Ishikawa (cell line): ENCODE data around the gene STARD10.

Source experiments
- CEBPB ChIP-seq: IDR thresholded peaks from 2 replicates; pipeline ENCODE4 v1.6.1; 2012
- EP300 ChIP-seq: IDR thresholded peaks from 2 replicates; pipeline ENCODE4 v1.6.1; 2012; ENCODE audit warnings: borderline replicate concordance
- NFIC ChIP-seq: IDR thresholded peaks from 2 replicates; pipeline ENCODE4 v1.6.1; 2012
- RAD21 ChIP-seq: IDR thresholded peaks from 2 replicates; pipeline ENCODE4 v1.6.1; 2012; ENCODE audit warnings: low read depth
- TAF1 ChIP-seq: IDR thresholded peaks from 2 replicates; pipeline ENCODE4 v1.6.1; 2012; ENCODE audit warnings: low read depth, mild to moderate bottlenecking
- TCF12 ChIP-seq: IDR thresholded peaks from 2 replicates; pipeline ENCODE4 v1.6.1; 2012; ENCODE audit warnings: low read depth
- TEAD4 ChIP-seq: IDR thresholded peaks from 2 replicates; pipeline ENCODE4 v1.6.1; 2012
- YY1 ChIP-seq: IDR thresholded peaks from 2 replicates; pipeline ENCODE4 v1.6.1; 2012; ENCODE audit warnings: low read depth
- TF ChIP-seq, protein P1 (sequence below): IDR thresholded peaks from 2 replicates; pipeline ENCODE4 v1.6.1; 2012; ENCODE audit warnings: low read depth, mild to moderate bottlenecking
- TF ChIP-seq, protein P2 (sequence below): IDR thresholded peaks from 2 replicates; pipeline ENCODE4 v1.6.1; 2012
- TF ChIP-seq, protein P3 (sequence below): IDR thresholded peaks from 2 replicates; pipeline ENCODE4 v1.6.1; 2012

DNA sequence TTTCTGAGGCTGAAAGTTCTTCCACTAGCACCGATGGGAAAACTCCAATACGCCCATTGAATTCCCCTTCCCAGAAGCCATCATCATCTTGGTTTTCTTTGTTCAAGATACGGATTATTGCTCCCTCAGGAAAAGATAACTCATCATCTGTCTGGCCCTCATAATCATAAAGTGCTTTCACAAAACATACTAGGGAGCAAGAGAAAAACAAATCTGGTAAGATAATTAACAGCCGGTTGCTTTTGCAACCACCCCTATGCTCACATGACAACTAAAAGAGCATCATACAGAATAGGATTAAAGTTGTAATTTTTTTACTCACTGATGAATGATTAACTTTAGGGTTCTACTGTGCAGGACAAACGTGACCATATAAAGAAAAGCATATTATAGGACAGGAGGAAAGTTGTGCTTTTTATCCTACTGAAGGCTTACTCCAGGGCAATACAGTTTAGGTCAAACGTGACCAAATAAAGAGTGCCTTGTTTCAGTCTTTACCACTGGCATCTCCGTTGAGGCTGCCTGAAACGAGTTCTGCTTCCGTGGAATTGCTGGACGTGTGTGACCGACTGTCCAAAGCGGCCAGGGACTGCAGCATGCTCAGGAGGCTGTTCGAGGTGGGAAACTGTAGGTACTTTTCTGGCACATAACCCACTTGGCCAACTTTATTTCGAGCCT is 48.9 kb upstream of the STARD10 start:
- TF ChIP-seq TCF12: no peak
- TF ChIP-seq TAF1: no peak
- TF ChIP-seq, protein P1, sequence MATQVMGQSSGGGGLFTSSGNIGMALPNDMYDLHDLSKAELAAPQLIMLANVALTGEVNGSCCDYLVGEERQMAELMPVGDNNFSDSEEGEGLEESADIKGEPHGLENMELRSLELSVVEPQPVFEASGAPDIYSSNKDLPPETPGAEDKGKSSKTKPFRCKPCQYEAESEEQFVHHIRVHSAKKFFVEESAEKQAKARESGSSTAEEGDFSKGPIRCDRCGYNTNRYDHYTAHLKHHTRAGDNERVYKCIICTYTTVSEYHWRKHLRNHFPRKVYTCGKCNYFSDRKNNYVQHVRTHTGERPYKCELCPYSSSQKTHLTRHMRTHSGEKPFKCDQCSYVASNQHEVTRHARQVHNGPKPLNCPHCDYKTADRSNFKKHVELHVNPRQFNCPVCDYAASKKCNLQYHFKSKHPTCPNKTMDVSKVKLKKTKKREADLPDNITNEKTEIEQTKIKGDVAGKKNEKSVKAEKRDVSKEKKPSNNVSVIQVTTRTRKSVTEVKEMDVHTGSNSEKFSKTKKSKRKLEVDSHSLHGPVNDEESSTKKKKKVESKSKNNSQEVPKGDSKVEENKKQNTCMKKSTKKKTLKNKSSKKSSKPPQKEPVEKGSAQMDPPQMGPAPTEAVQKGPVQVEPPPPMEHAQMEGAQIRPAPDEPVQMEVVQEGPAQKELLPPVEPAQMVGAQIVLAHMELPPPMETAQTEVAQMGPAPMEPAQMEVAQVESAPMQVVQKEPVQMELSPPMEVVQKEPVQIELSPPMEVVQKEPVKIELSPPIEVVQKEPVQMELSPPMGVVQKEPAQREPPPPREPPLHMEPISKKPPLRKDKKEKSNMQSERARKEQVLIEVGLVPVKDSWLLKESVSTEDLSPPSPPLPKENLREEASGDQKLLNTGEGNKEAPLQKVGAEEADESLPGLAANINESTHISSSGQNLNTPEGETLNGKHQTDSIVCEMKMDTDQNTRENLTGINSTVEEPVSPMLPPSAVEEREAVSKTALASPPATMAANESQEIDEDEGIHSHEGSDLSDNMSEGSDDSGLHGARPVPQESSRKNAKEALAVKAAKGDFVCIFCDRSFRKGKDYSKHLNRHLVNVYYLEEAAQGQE: no peak
- no peak for TF ChIP-seq RAD21
- TF ChIP-seq, protein P2, sequence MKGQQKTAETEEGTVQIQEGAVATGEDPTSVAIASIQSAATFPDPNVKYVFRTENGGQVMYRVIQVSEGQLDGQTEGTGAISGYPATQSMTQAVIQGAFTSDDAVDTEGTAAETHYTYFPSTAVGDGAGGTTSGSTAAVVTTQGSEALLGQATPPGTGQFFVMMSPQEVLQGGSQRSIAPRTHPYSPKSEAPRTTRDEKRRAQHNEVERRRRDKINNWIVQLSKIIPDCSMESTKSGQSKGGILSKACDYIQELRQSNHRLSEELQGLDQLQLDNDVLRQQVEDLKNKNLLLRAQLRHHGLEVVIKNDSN: no peak
- TF ChIP-seq YY1: no peak
- TF ChIP-seq CEBPB: no peak
- TF ChIP-seq TEAD4: no peak
- TF ChIP-seq NFIC: no peak
- TF ChIP-seq, protein P3, sequence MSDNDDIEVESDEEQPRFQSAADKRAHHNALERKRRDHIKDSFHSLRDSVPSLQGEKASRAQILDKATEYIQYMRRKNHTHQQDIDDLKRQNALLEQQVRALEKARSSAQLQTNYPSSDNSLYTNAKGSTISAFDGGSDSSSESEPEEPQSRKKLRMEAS: no peak
- no peak for TF ChIP-seq EP300
